ENCODE results near the gene PHACTR1. TPM values are rescaled to one million over a fixed set of nuclear protein-coding genes. Genes with fewer than 3 reads are reported as not detected.

PHACTR1 gene
- polyA plus RNA-seq, 3 donors = 6.1 to 26.9 (median 7.6) TPM

DNA sequence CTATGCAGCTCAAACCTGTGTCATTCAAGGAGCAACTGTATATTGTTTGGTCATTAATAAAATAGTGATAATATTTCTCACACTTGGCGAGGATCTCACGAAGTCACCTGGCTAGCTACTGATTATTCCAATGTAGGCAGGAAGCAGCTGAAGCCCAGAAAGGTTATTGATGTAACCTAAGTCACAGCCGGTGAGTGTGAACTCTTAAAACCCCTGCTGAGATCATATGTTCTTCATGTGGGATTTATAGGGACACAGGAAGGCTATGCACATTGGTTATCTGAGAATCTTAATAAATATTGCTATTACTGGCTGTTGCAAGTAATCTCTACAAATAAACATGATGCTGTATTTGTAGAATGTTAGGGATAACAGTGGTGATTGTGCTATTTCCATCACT lies 450.3 kb downstream of the PHACTR1 start:
- TF ChIP-seq, protein P1, sequence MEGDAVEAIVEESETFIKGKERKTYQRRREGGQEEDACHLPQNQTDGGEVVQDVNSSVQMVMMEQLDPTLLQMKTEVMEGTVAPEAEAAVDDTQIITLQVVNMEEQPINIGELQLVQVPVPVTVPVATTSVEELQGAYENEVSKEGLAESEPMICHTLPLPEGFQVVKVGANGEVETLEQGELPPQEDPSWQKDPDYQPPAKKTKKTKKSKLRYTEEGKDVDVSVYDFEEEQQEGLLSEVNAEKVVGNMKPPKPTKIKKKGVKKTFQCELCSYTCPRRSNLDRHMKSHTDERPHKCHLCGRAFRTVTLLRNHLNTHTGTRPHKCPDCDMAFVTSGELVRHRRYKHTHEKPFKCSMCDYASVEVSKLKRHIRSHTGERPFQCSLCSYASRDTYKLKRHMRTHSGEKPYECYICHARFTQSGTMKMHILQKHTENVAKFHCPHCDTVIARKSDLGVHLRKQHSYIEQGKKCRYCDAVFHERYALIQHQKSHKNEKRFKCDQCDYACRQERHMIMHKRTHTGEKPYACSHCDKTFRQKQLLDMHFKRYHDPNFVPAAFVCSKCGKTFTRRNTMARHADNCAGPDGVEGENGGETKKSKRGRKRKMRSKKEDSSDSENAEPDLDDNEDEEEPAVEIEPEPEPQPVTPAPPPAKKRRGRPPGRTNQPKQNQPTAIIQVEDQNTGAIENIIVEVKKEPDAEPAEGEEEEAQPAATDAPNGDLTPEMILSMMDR (IDR thresholded peaks at IDR 0.05) = no peak
- Histone ChIP-seq H3K9ac (ENCODE audit: insufficient read depth, low read length, poor library complexity, severe bottlenecking) (no peak overlapping the region), H3K27me3 (ENCODE audit: control insufficient read depth in 2 of 2, insufficient read depth in 2 of 2, low read length in 2 of 2) (no peaks in the 10 kb centered on the region), H3K4me3 (replicated peaks in 1 of 3; ENCODE audit: low read depth in 2 of 3, low read length in 3 of 3) (no peak overlapping the region), H2AFZ (ENCODE audit: insufficient read depth, low read depth, low read length, poor library complexity, severe bottlenecking) (no peak overlapping the region), H3K27ac (ENCODE audit: low read depth in 1 of 2, low read length in 2 of 2) (no peak overlapping the region), H3K4me2 (replicated peaks; ENCODE audit: extremely low read depth, low read length, poor library complexity, severe bottlenecking) (no peak overlapping the region), H3K9me3 (replicated peaks in 1 of 2; ENCODE audit: control insufficient read depth in 1 of 2, insufficient read depth in 1 of 2, low read length in 2 of 2) (no peaks in the 10 kb centered on the region), H3K79me2 (ENCODE audit: insufficient read depth, low read length) (no peaks in the 10 kb centered on the region), H3K36me3 (replicated peaks in 1 of 2; ENCODE audit: control insufficient read depth in 1 of 2, insufficient read depth in 2 of 2, low read length in 2 of 2) (no peaks in the 10 kb centered on the region), H3K4me1 (ENCODE audit: control insufficient read depth in 1 of 2, insufficient read depth in 2 of 2, low read length in 2 of 2) (peaks cover 10 to 11% of the 10 kb centered on the region in 2 donors), H4K20me1 (ENCODE audit: insufficient read depth, low read length) (no peaks in the 10 kb centered on the region)
- peaks cover 0 to 3% (median 3%) of the 10 kb centered on the region in 3 donors for H3K27me3 Mint-ChIP-seq (ENCODE audit: low read depth in 3 of 3)
- H3K4me1 Mint-ChIP-seq = peaks cover 15% of the 10 kb centered on the region
- no peak overlapping the region for H3K4me3 Mint-ChIP-seq
- H3K36me3 Mint-ChIP-seq = no peaks in the 10 kb centered on the region
- DNase-seq = no peak
- intact Hi-C loops (cut with micrococcal nuclease) = no loop called here
- peaks cover 0 to 3% (median 0%) of the 10 kb centered on the region in 7 donors for H3K9me3 Mint-ChIP-seq
- H3K27ac Mint-ChIP-seq = no peak overlapping the region
- 100% methylated on average over 1 of the region's 3 CpGs for WGBS (ENCODE audit: insufficient coverage)

DNA sequence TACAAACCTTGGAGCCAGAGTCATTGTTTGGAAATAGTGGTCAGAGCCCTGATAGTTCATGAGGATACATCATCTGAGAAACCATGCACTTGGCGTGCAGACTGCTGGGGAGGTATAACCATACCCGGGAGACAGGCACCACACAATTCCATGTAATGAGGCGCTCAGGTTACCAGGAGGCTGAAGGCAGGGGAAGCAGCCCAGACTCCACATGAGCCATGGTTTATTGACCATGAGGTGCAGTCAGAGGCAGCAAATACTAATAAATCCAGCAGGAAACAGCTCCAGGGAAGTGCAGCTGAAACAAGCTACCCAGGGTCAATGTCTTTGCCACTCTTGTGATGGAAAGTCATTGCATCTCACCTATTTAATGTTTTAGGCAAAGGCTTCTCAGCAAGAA lies 455.7 kb downstream of the PHACTR1 start:
- Histone ChIP-seq H3K36me3 (replicated peaks in 1 of 2; ENCODE audit: control insufficient read depth in 1 of 2, insufficient read depth in 2 of 2, low read length in 2 of 2) (no peaks in the 10 kb centered on the region), H3K9me3 (replicated peaks in 1 of 2; ENCODE audit: control insufficient read depth in 1 of 2, insufficient read depth in 1 of 2, low read length in 2 of 2) (no peaks in the 10 kb centered on the region), H3K4me1 (ENCODE audit: control insufficient read depth in 1 of 2, insufficient read depth in 2 of 2, low read length in 2 of 2) (peaks cover 0 to 5% of the 10 kb centered on the region in 2 donors), H3K4me3 (replicated peaks in 1 of 3; ENCODE audit: low read depth in 2 of 3, low read length in 3 of 3) (no peak overlapping the region), H3K27ac (ENCODE audit: low read depth in 1 of 2, low read length in 2 of 2) (no peak overlapping the region), H3K4me2 (replicated peaks; ENCODE audit: extremely low read depth, low read length, poor library complexity, severe bottlenecking) (no peak overlapping the region), H3K79me2 (ENCODE audit: insufficient read depth, low read length) (no peaks in the 10 kb centered on the region), H4K20me1 (ENCODE audit: insufficient read depth, low read length) (no peaks in the 10 kb centered on the region), H2AFZ (ENCODE audit: insufficient read depth, low read depth, low read length, poor library complexity, severe bottlenecking) (no peak overlapping the region), H3K27me3 (ENCODE audit: control insufficient read depth in 2 of 2, insufficient read depth in 2 of 2, low read length in 2 of 2) (no peaks in the 10 kb centered on the region), H3K9ac (ENCODE audit: insufficient read depth, low read length, poor library complexity, severe bottlenecking) (no peak overlapping the region)
- no peak for DNase-seq
- H3K27me3 Mint-ChIP-seq (ENCODE audit: low read depth in 3 of 3) = peaks cover 0 to 1% (median 1%) of the 10 kb centered on the region in 3 donors
- no peaks in the 10 kb centered on the region for H3K36me3 Mint-ChIP-seq
- peaks cover 11% of the 10 kb centered on the region for H3K4me1 Mint-ChIP-seq
- H3K4me3 Mint-ChIP-seq = no peak overlapping the region
- TF ChIP-seq, protein P1 (IDR thresholded peaks at IDR 0.05) = no peak
- intact Hi-C loops (cut with micrococcal nuclease) = no loop called here
- WGBS (ENCODE audit: insufficient coverage) = 100% methylated on average over 3 of the region's 3 CpGs
- H3K27ac Mint-ChIP-seq = no peak overlapping the region
- peaks cover 0 to 3% (median 0%) of the 10 kb centered on the region in 7 donors for H3K9me3 Mint-ChIP-seq

Measured in CD14-positive monocyte (primary cell).